ENCODE data around the gene RLF. TPM values are rescaled to one million over a fixed set of nuclear protein-coding genes. Genes with fewer than 3 reads are reported as not detected.

The RLF gene
- total and polyA plus RNA-seq, 2 of the 8 experiments (the other 6 are each of a cell fraction or from before 2014, with no cell fraction given), result 4.2 to 18.0 TPM

GRCh38 chr1:40252601-40253000 lies 91.4 kb downstream of the RLF start:
- Histone ChIP-seq H3K79me1 (ENCODE audit: low read depth, low read length) (no peaks in the 10 kb centered on the region), H3K18ac (ENCODE audit: extremely low read depth, low read length) (no peak overlapping the region), H2BK15ac (ENCODE audit: low read length) (no peak overlapping the region), H2BK5ac (ENCODE audit: low read depth, low read length) (no peak overlapping the region), H4K20me1 (replicated peaks in 1 of 2; ENCODE audit: control insufficient read depth in 1 of 2, insufficient read depth in 2 of 2, low read length in 2 of 2) (peaks cover 0 to 1% of the 10 kb centered on the region in 2 experiments), H3K4me3 (ENCODE audit: extremely low read depth in 1 of 4, insufficient read depth in 2 of 4, low read depth in 3 of 4, low read length in 4 of 4) (no peak overlapping the region), H2BK20ac (ENCODE audit: low read length) (no peak overlapping the region), H4K91ac (replicated peaks; ENCODE audit: insufficient read length, low read length) (no peak overlapping the region), H2AK5ac (ENCODE audit: low read depth, low read length) (no peak overlapping the region), H3K9ac (replicated peaks in 1 of 4; ENCODE audit: extremely low read depth in 1 of 4, low read depth in 3 of 4, low read length in 3 of 4) (no peak overlapping the region), H3K27me3 (replicated peaks in 1 of 4; ENCODE audit: control insufficient read depth in 3 of 4, extremely low read depth in 1 of 4, insufficient read depth in 3 of 4, low read length in 3 of 4) (no peaks in the 10 kb centered on the region), H3K4me1 (replicated peaks in 1 of 4; ENCODE audit: control insufficient read depth in 3 of 4, insufficient read depth in 4 of 4, low read length in 3 of 4) (no peaks in the 10 kb centered on the region; a peak in 1 of 7 replicates), H3K14ac (ENCODE audit: insufficient read length) (no peak overlapping the region), H3K36me3 (ENCODE audit: control insufficient read depth in 2 of 4, insufficient read depth in 4 of 4, low read length in 3 of 4) (no peaks in the 10 kb centered on the region), H3K4ac (replicated peaks; ENCODE audit: insufficient read length, low read depth, low read length) (no peak overlapping the region), H3K23me2 (ENCODE audit: low read depth, low read length) (no peaks in the 10 kb centered on the region), H2AFZ (ENCODE audit: low read length) (no peak overlapping the region), H3K27ac (ENCODE audit: low read depth, low read length) (no peak overlapping the region), H2BK12ac (ENCODE audit: low read depth, low read length) (no peak overlapping the region), H2BK120ac (replicated peaks; ENCODE audit: low read depth, low read length) (no peak overlapping the region), H3K4me2 (ENCODE audit: insufficient read depth in 1 of 2, low read depth in 2 of 2, low read length in 2 of 2) (no peak overlapping the region), H3K56ac (replicated peaks; ENCODE audit: insufficient read length, low read depth, low read length) (no peak overlapping the region), H3K79me2 (ENCODE audit: control insufficient read depth in 1 of 2, insufficient read depth in 2 of 2, low read length in 2 of 2) (peaks cover 0 to 8% of the 10 kb centered on the region in 2 experiments; a peak in 2 of 4 replicates), H4K5ac (ENCODE audit: insufficient read length, low read depth, low read length) (no peak overlapping the region), H3K9me3 (ENCODE audit: insufficient read depth in 2 of 2, low read depth in 1 of 2, low read length in 1 of 2) (no peaks in the 10 kb centered on the region), H4K8ac (ENCODE audit: extremely low read depth, insufficient read depth, low read length) (no peak overlapping the region), H3K23ac (ENCODE audit: insufficient read length) (no peak overlapping the region)
- CTCF ChIA-PET (ENCODE audit: partially characterized antibody), result no interaction called here
- 83% methylated on average over 2 of the region's 2 CpGs; no CpG with 5 or more reads in 1 of the 2 experiments for WGBS, 2 experiments (ENCODE audit: extremely low coverage in 1 of 2, insufficient coverage in 1 of 2, insufficient read length in 1 of 2, insufficient replicate concordance in 2 of 2, low coverage in 1 of 2, low lambda C conversion rate in 2 of 2, missing lambda C conversion rate in 1 of 2)
- TF ChIP-seq SIX5 (IDR thresholded peaks at IDR 0.05; ENCODE audit: low read depth, low read length) (no peak), NANOG (IDR thresholded peaks at IDR 0.05; ENCODE audit: insufficient read depth, low read depth, low read length, poor library complexity, severe bottlenecking) (no peak), USF2 (IDR thresholded peaks at IDR 0.05; ENCODE audit: low read length) (no peak), KDM5A (IDR thresholded peaks at IDR 0.05; ENCODE audit: low read length) (no peak), SIN3A (conservative IDR thresholded peaks at IDR 0.05 in 1 of 2, IDR thresholded peaks at IDR 0.05 in 1 of 2; ENCODE audit: low read depth in 1 of 2, low read length in 2 of 2) (no peak), CBX8 (IDR thresholded peaks at IDR 0.05; ENCODE audit: borderline replicate concordance, low read depth, low read length) (no peak)
- POLR2A ChIA-PET (ENCODE audit: partially characterized antibody), result no interaction called here
- no peak for DNase-seq (ENCODE audit: low read depth in 1 of 2, low spot score in 2 of 2)
- FAIRE-seq, result no peak
